HG03039 (cell line): ENCODE data around the gene AATK.

Source experiments
- ATAC-seq: cut with Tn5 transposase; IDR thresholded peaks from one replicate; pipeline ENCODE4 v1.9.1; 2021; ENCODE audit warnings: mild to moderate bottlenecking, moderate library complexity; ENCODE audit not compliant: unreplicated experiment

AATK gene, protein sequence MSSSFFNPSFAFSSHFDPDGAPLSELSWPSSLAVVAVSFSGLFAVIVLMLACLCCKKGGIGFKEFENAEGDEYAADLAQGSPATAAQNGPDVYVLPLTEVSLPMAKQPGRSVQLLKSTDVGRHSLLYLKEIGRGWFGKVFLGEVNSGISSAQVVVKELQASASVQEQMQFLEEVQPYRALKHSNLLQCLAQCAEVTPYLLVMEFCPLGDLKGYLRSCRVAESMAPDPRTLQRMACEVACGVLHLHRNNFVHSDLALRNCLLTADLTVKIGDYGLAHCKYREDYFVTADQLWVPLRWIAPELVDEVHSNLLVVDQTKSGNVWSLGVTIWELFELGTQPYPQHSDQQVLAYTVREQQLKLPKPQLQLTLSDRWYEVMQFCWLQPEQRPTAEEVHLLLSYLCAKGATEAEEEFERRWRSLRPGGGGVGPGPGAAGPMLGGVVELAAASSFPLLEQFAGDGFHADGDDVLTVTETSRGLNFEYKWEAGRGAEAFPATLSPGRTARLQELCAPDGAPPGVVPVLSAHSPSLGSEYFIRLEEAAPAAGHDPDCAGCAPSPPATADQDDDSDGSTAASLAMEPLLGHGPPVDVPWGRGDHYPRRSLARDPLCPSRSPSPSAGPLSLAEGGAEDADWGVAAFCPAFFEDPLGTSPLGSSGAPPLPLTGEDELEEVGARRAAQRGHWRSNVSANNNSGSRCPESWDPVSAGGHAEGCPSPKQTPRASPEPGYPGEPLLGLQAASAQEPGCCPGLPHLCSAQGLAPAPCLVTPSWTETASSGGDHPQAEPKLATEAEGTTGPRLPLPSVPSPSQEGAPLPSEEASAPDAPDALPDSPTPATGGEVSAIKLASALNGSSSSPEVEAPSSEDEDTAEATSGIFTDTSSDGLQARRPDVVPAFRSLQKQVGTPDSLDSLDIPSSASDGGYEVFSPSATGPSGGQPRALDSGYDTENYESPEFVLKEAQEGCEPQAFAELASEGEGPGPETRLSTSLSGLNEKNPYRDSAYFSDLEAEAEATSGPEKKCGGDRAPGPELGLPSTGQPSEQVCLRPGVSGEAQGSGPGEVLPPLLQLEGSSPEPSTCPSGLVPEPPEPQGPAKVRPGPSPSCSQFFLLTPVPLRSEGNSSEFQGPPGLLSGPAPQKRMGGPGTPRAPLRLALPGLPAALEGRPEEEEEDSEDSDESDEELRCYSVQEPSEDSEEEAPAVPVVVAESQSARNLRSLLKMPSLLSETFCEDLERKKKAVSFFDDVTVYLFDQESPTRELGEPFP (N-terminal part only)

DNA sequence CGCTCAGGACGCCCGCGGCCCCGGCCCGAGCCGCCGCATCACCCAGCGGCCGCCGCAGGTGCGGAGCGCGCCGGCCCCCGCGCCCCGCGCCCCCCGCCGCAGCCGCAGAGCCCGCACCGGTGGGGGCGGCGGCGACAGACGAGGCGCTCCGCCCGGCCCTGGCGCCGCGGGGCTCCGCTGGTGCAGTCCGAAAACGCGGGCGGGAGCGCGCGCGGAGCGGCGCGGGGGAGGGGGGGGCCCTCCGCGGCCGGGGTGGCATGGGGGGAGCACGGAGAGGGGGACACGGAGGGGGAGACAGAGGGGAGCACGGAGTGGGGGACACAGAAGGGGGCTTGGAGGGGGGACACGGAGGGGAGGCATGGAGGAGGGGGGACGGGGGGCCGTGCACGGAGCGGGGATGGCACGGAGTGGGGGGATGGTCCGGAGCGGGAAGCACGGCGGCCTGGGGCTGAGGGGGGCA is at the start of gene AATK:
Gene AATK, minus strand, starts transcription at position 189 of the 460 bp plus-strand sequence. CDS start 229 bp downstream, outside the sequence.
- no peak for ATAC-seq

DNA sequence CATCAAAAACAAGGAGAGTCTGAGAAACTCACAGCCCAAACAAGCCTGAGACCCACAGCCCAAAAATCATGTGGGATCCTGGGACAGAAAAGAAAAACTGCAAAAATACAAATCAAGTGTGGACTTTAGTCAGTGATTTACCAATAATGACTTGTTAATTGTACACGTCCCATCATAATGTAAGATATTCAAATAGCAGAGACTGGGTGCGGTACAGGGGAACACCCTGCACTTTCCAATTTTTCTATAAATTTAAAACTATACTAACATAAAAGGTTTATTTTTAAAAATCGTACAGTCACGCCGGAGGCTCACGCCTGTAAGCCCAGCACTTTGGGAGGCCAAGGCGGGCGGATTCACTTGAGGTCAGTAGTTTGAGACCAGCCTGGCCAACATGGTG is 48.0 kb upstream of the AATK start:
- ATAC-seq = no peak

DNA sequence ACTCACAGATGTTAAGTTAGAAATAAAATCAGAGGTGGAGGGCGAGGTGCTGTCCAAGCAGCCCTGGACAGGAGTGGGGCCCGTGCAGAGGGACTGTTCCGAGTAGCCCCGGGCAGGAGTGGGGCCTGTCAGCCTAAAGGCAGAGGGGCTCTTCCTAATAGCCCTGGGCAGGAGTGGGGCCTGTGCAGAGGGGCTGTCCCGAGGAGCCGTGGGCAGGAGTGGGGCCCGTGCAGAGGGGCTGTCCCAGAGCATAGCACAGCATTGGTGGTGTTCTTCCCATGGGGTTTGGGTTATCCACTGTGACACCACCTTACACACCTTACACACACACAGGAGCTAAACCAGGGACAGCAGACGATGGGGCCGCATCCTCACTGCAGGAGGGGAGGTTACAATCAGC is 46.3 kb upstream of the AATK start:
- ATAC-seq = no peak

- ATAC-seq = no peak
Observed at GRCh38 chr17:81210868-81211267, 44.8 kb upstream of the AATK start.

DNA sequence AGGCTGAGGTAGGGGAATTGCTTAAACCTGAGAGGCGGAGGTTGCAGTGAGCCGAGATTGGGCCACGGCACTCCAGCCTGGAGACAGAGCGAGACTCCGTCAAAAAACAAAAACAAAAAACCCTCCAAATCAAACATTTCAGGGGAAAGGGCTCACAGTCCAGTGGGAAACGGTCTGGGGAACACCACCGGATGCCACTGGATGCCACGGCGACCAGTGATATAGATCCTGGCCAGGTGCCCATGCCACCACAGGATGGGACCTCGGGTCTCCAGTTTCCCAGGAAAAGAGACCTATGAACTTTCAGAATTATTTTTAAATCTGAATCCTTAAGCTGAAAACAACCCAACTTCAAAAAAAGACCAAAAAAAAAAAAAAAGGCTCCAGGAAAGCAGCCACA is 44.4 kb upstream of the AATK start:
- ATAC-seq = no peak

DNA sequence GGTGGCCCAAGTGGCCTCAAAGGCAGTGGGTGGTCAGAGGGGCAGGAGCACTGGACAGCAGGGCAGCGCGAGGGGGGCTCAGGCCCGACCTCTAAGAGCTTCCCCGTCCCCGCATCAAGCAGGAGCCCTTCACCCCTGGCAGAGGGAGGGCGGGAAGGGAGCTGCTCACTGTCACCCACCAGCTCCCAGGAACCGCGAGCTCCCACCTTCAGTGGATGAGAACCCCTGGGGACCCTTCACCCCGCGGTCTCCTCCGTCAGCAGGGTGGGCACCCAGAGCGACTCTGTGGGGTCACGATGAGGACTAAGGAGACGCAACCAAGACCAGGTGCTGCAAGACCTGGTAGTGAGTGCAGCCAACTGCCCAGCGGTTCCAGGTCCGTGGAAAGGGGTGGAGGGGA is 43.1 kb upstream of the AATK start:
- ATAC-seq = no peak

DNA sequence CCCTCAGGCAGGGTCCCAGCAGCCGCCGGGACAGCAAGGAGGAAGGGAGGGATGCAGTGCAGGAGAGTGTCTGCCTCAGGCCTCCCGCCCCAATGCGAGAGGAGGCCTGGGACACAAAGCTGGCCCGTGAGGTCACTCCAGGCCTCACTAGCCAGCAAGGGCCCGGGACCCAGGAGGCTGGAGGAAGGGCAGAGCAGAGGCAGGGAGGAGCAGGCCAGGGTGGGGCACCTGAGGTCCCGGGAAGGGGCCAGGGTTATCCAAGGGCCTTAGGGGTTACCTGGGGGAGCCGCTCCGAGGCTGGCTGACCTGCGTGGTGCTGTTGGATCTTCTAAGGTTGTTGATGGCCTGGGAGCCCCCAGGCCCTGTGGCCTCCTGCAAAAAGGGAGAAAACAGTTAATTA is 42.6 kb upstream of the AATK start:
- no peak for ATAC-seq

- no peak for ATAC-seq
Observed at GRCh38 chr17:81207610-81208581, 41.9 kb upstream of the AATK start.

DNA sequence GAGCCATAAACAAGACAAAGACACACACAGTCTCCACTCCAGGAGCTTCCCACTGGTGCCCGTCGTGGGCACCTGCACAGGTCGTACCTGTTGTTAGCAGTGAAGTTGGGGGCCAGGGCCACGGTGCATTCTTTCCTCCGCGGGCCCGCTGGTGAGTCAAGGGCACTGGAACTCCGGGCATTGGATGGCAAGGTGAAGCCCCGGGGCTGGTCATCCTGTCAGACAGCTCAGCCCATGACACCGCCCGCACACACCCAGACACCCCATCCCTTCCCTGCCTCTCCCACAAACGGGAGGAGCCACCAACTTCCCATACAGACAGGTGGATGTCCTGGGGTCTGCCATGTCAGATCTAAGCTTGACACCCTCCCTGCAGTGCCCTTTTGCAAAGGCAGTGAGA is 40.6 kb upstream of the AATK start:
- ATAC-seq = no peak

DNA sequence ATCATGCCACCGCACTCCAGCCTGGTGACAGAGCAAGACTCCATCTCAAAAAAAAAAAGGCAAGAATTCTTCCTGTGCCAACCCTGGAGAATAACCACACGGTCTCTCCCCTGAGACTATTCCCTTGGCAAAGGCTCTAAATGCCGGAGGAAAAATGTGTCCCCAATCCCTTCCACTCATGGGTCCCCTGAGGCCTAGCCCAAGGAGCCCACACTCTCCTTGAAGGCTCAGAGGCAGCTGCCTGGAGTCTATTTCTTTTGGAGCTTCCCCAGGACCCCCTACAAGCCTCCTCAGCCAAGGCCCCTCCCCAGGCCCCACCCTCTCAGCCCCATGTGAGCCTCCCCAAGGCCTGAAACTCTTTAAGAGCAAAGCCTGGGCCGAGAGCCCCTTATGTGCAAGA is 40.1 kb upstream of the AATK start:
- ATAC-seq = no peak

DNA sequence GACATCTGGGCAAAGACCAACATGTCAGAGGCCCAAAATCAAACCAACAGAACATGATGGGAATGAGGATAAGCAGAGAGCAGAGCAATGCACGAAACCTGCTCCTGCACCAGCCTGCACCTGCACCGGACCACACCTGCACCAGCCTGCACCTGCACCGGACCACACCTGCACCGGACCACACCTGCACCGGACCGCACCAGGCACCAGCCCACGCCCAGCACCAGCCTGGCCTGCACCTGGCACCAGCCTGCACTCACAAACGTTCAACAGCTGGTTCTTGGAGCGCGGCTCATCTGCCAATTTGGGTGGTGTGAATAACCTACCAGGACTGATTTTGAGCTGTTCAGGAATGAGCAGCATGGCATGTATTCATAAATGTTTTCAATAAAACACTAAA is 38.6 kb upstream of the AATK start:
- ATAC-seq = no peak

DNA sequence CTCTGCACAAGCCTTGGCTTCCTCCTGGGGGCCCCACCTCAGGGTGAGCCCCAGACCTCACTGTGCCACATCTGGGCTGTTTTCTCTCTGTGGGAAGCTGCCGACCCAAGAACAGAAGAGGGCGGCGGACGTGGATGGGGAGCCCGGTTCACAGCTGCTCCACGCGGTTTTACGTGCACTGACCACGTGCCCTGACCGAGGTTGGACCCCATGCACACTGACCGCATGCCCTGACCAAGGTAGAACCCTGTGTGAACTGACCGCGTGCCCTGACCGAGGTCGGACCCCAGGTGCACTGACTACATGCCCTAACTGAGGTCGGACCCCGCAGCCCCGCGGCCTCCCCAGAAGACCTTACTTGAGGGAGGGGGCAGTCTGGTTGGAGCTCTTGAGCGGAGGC is 37.1 kb upstream of the AATK start:
- ATAC-seq = no peak

GRCh38 chr17:81202318-81202717 is 36.3 kb upstream of the AATK start:
- no peak for ATAC-seq

DNA sequence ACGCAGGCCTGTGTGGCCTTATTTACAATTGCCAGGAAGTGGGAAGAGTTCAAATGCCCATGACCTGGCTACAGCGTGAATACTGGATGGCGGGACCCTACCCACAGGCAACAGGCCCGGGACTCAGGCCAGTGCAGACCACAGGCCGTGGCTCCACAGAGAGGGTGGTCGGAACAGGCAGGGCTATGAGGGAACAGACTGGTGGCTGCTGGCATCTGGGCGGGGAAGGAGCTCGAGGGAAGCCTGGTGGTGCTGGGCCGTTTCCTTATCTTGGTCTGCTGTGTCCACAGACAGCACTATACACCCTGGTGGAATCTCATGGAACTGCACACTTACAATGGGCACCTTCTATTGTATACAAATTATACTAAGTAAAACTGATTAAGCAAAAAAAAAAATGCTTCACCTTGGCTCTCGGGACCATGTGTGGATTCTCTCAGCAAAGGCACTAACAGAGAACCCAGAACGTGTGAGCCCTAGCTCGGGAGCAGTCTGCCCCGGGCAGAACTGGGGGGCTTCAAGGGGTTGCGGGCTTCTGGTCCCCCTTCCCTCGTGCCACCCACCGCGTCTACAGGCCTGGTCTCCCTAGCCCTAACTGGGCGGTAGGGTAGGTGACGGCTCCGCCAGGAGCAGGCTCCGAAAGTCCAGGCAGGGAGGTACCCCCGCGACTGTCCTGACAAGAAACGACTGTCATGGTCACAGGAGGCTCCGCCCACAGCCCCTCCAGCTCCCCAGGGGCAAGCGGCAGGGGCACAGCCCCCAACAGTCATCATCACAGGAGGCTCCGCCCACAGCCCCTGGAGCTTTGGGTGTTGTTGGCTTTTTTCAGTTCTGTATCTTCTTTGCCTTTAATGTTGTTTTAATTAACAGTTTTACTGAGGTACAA is 34.9 kb upstream of the AATK start:
- no peak for ATAC-seq

DNA sequence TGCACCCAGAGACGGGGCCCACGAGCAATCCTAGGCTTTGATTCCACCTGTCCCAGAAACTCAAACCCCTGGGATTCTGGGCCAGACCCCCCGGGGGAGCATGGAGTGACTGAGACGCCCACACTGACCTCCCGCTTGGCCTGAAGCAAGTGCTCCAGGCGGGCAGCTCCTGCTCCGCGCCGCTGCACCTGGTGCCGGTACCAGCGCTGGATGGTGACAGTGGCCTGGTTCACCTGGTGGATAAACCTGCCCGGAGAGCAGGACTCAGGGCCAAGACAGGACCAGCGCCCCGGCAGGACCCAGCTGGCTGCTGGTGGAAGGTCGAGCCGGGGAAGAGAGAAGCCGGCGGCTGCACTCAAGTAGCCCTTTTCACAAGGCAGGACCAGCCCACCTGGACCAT is 34.2 kb upstream of the AATK start:
- ATAC-seq = no peak

- no peak for ATAC-seq
Observed at GRCh38 chr17:81199482-81199830, 33.4 kb upstream of the AATK start.

GRCh38 chr17:81198826-81199481 is 32.9 kb upstream of the AATK start:
- no peak for ATAC-seq

GRCh38 chr17:81197831-81198490 is 31.9 kb upstream of the AATK start:
- ATAC-seq = no peak
